ENCODE results near the gene RFX3. TPM values are rescaled to one million over a fixed set of nuclear protein-coding genes. Genes with fewer than 3 reads are reported as not detected.

The RFX3 gene
- total RNA-seq, 1 donor from 2014 or later: 12.1 TPM

DNA sequence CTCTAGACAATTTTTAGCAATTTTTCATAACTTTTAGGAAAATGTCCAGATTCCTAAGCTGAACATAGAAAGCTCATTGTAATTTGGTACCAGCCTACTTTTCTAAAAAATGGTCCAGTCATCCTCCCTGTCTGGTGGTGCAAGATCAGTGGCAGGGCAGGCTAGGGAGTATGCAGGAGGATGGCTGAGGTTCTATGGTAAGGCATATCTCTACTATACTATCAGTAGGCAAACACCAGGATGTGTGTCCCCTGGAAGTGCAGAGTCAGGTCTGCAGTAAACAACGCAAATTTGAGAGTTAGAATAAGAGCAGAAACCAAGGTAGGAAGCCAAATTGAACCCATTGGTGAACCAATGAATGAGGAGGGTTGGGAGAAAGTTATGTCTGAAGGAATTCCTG lies 22.8 kb upstream of the RFX3 start:
- Mint-ChIP-seq H3K27me3 (ENCODE audit: low read depth, unreplicated experiment) (no peaks in the 10 kb centered on the region), H3K4me1 (ENCODE audit: low read depth, unreplicated experiment) (no peaks in the 10 kb centered on the region), H3K27ac (ENCODE audit: unreplicated experiment) (no peak overlapping the region), H3K36me3 (ENCODE audit: low read depth, unreplicated experiment) (no peaks in the 10 kb centered on the region), H3K4me3 (ENCODE audit: unreplicated experiment) (no peak overlapping the region), H3K9me3 (ENCODE audit: unreplicated experiment) (no peaks in the 10 kb centered on the region)
- Histone ChIP-seq H3K9me3 (ENCODE audit: insufficient read depth, low read depth, low read length) (no peaks in the 10 kb centered on the region), H3K4me3 (ENCODE audit: insufficient read depth, low read depth, low read length) (no peak overlapping the region), H3K36me3 (ENCODE audit: insufficient read depth, low read length) (no peaks in the 10 kb centered on the region), H3K79me2 (ENCODE audit: insufficient read depth, low read length) (no peaks in the 10 kb centered on the region), H3K4me1 (ENCODE audit: insufficient read depth, low read length) (no peaks in the 10 kb centered on the region), H3K27me3 (ENCODE audit: insufficient read depth, low read length) (no peaks in the 10 kb centered on the region), H3K4me2 (ENCODE audit: low read length) (no peak overlapping the region), H4K20me1 (ENCODE audit: insufficient read depth, low read length) (no peaks in the 10 kb centered on the region), H2AFZ (ENCODE audit: low read depth, low read length) (no peak overlapping the region), H3K27ac (ENCODE audit: low read depth, low read length) (no peak overlapping the region), H3K9ac (ENCODE audit: low read length) (no peak overlapping the region)
- TF ChIP-seq CTCF (IDR thresholded peaks at IDR 0.05; ENCODE audit: insufficient read depth, low read depth, low read length) (no peak), EZH2 (IDR thresholded peaks at IDR 0.05; ENCODE audit: insufficient read depth, low read length) (no peak)
- DNase-seq (ENCODE audit: low read depth) (no peak), FAIRE-seq (no peak)

DNA sequence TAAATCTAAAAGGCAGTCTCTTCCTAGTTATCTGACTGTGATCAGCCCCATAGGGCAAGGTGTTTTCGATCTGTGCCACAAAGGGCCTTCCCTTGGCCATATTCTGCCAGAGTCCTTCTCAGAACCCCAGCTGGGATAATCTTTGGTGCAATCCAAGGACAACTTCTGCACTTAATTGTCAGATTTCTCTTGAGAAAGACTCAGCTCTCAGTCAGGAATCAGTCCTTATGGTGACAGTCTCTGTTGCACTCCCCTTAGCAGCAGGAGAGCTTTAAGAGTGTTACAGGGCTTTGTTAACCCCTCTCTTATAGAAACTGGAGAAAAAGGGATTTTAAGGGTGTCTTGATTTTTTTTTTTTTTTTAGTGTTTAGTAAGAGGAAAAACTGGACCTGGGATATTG lies 15.4 kb upstream of the RFX3 start:
- FAIRE-seq (no peak), DNase-seq (ENCODE audit: low read depth) (no peak)
- no peaks in the 10 kb centered on the region for H3K27me3 Mint-ChIP-seq (ENCODE audit: low read depth, unreplicated experiment)
- H3K4me1 Mint-ChIP-seq (ENCODE audit: low read depth, unreplicated experiment): no peaks in the 10 kb centered on the region
- no peaks in the 10 kb centered on the region for H3K27me3 ChIP-seq (ENCODE audit: insufficient read depth, low read length)
- H3K36me3 ChIP-seq (ENCODE audit: insufficient read depth, low read length): no peaks in the 10 kb centered on the region
- TF ChIP-seq EZH2 (IDR thresholded peaks at IDR 0.05; ENCODE audit: insufficient read depth, low read length) (no peak), CTCF (IDR thresholded peaks at IDR 0.05; ENCODE audit: insufficient read depth, low read depth, low read length) (no peak)
- H3K4me3 ChIP-seq (ENCODE audit: insufficient read depth, low read depth, low read length): no peak overlapping the region
- H4K20me1 ChIP-seq (ENCODE audit: insufficient read depth, low read length): no peaks in the 10 kb centered on the region
- H3K4me3 Mint-ChIP-seq (ENCODE audit: unreplicated experiment): no peak overlapping the region
- H3K4me1 ChIP-seq (ENCODE audit: insufficient read depth, low read length): no peaks in the 10 kb centered on the region
- no peaks in the 10 kb centered on the region for H3K79me2 ChIP-seq (ENCODE audit: insufficient read depth, low read length)
- no peak overlapping the region for H3K4me2 ChIP-seq (ENCODE audit: low read length)
- no peak overlapping the region for H2AFZ ChIP-seq (ENCODE audit: low read depth, low read length)
- H3K27ac ChIP-seq (ENCODE audit: low read depth, low read length): no peak overlapping the region
- no peaks in the 10 kb centered on the region for H3K9me3 ChIP-seq (ENCODE audit: insufficient read depth, low read depth, low read length)
- H3K9me3 Mint-ChIP-seq (ENCODE audit: unreplicated experiment): peaks cover 3% of the 10 kb centered on the region
- H3K9ac ChIP-seq (ENCODE audit: low read length): no peak overlapping the region
- H3K27ac Mint-ChIP-seq (ENCODE audit: unreplicated experiment): no peak overlapping the region
- H3K36me3 Mint-ChIP-seq (ENCODE audit: low read depth, unreplicated experiment): peaks cover 2% of the 10 kb centered on the region

DNA sequence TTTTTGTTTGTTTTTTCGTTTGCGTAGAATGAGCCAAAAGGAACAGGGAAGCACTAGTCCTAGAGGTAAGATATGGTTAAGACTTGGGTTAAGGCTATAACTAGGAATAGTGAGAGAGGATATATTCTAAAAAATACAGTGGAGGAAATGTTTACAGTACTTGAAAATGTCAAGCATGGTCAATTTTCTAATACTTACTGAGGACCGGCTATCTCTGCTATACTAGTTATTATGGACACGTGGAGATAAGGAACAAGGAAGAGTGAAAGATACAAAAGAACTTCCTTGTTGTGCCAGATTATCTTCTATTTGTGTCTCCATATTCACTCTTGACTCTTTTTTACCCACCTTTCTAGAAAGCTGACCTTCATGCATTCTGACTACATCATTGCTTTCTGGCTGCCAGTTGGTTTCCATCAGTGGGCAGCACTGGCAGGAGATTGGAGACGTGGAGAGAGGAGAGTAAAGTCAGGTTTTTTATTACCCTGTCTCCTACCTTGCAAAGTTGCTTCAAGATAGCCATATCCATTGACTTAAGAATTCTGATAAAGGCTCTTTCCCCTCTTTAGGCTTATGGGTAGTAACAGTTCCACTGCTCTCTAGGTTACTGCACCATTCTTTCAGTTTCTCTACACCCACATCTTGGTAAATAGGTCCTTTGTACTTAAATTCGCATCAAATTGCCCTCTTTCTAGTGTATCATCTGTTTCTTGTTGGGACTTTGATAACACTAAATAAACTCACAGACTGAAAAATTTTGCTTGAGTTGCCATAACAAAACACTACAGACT lies 9.0 kb upstream of the RFX3 start:
- no peaks in the 10 kb centered on the region for H3K4me1 ChIP-seq (ENCODE audit: insufficient read depth, low read length)
- Mint-ChIP-seq H3K36me3 (ENCODE audit: low read depth, unreplicated experiment) (peaks cover 2% of the 10 kb centered on the region), H3K27me3 (ENCODE audit: low read depth, unreplicated experiment) (no peaks in the 10 kb centered on the region)

More for the DNA sequence above, 9.0 kb upstream of the RFX3 start:
- H3K4me3 ChIP-seq (ENCODE audit: insufficient read depth, low read depth, low read length): no peak overlapping the region
- Mint-ChIP-seq H3K4me3 (ENCODE audit: unreplicated experiment) (no peak overlapping the region), H3K9me3 (ENCODE audit: unreplicated experiment) (peaks cover 3% of the 10 kb centered on the region), H3K27ac (ENCODE audit: unreplicated experiment) (no peak overlapping the region), H3K4me1 (ENCODE audit: low read depth, unreplicated experiment) (no peaks in the 10 kb centered on the region)
- no peak overlapping the region for H3K9ac ChIP-seq (ENCODE audit: low read length)
- TF ChIP-seq CTCF (IDR thresholded peaks at IDR 0.05; ENCODE audit: insufficient read depth, low read depth, low read length) (no peak), EZH2 (IDR thresholded peaks at IDR 0.05; ENCODE audit: insufficient read depth, low read length) (no peak)
- H4K20me1 ChIP-seq (ENCODE audit: insufficient read depth, low read length): no peaks in the 10 kb centered on the region
- H3K27me3 ChIP-seq (ENCODE audit: insufficient read depth, low read length): no peaks in the 10 kb centered on the region
- H3K9me3 ChIP-seq (ENCODE audit: insufficient read depth, low read depth, low read length): no peaks in the 10 kb centered on the region
- no peak overlapping the region for H3K27ac ChIP-seq (ENCODE audit: low read depth, low read length)
- no peak overlapping the region for H3K4me2 ChIP-seq (ENCODE audit: low read length)
- no peak for DNase-seq (ENCODE audit: low read depth)
- no peak for FAIRE-seq
- H2AFZ ChIP-seq (ENCODE audit: low read depth, low read length): no peak overlapping the region
- H3K79me2 ChIP-seq (ENCODE audit: insufficient read depth, low read length): no peaks in the 10 kb centered on the region
- H3K36me3 ChIP-seq (ENCODE audit: insufficient read depth, low read length): no peaks in the 10 kb centered on the region

Measured in astrocyte (in vitro differentiated cells and primary cell).